Inflammatory macrophage (primary cell): ENCODE measurements around the gene SRCIN1.

Source experiments
- DNase-seq, 2 donors: peaks; one replicate each; pipeline ENCODE4 v3.0.0-alpha.2; 2020 to 2022

Gene SRCIN1

DNA sequence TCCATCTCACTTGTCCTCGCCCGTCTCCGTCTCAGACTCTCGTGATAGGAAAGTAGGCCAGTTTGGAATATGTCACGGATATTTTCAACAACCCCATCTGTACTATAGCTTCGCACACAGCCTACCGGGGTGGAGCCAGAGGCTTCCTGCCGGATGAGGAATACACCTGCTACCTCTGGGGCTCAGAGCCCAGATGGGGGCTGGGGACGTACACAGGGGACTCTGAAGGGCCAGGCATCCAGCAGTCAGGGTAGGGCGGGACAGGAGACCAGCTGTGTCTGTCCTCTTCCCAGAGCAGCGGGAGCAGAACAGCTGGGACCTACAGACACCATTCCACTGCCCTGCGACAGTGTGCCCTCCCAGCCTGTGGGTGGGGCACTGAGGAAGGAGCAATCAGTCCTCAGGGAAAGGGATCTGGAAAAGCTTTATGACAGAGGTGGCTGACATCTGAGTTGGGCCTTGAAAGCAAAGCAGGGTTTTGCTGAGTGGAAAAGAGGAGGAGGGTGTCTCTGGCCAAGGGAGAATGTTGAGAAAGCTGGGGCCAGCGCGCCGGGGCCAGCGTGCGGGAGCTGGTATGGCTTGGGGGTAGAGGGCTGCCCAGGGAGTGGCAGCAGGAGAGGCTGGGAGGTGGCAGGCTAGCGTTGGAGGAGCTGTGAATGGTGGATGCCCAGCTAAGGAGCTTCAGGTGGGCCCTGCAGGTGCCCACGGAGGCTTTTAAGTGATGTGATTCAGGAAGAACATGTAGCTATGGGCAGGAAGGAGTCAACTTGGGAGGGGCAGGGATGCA, 11.5 kb upstream of the SRCIN1 start:
- no peak for DNase-seq

DNA sequence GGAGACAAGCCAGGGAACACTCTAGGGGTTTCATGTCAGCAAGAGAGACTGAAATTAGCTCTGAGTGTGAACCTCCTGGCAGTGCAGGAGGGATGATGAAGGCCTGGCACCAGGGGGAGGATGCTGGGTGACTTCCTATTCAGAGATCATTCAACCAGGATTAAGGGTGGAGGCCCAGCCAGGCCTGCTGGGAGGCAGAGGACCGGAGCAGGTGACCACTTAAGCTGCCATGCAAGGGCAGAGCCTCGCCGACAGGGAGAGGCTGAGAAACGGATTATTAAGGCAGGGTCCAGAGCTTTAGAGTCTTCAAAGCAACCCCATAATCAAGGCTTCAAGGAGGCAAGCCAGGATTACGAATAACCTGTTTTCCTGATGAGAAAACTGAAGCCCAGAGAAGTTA, 10.6 kb upstream of the SRCIN1 start:
- no peak for DNase-seq

DNA sequence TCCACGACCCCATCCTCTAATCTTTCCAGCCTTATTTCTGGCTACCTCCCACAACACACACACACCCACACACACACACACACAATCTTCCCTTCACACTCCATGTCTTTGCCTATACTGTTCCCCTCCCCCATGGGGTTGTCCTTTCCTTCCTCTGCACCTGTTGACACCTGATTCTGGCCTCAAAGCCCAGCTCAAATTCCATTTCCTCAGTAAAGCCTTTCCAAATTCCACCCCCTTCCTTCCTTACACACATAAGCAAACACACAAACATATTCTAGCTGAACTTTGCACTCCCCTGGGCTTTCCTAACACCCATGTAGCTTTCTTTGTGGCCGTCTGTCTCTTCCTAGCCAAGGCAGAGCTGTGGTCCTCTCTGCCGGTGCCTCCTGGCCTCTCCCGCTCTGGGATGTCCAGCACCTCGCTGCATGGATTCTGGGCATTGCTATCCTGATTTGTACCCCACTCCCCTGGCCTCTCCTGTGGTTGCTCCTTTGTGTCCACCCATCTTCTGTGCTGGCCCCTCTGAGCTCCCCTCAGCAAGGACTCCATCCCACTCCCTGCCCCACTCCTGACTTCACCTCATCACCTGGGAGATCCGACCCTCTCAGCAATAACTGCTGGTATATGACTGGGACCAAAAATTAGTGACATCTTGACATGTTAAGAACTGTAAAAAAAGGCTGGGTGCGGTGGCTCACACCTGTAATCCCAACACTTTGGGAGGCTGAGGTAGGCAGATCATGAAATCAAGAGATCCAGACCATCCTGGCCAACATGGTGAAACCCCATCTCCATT, 8.4 kb upstream of the SRCIN1 start:
- no peak for DNase-seq

DNA sequence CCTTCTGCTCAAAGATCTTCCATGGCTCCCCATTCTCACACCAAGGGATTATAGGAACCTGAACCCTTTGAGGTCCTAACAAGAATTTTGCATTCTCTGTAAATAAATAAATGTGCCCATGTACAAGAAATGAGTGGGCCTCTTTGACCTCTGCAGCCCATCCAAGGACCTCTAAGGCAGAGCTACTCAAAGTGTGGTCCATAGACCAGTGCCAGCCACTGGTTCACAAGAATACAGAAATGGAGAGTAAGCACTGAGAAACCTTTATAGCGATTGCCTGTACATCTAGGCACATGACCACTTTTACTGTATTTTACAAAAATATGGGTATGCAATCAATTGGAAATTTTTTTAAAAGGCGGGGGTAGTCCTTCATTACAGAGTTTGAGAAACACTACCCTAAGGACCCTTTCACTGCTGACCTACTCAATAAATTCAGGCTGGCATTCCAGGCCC, 7.8 kb upstream of the SRCIN1 start:
- no peak for DNase-seq

DNA sequence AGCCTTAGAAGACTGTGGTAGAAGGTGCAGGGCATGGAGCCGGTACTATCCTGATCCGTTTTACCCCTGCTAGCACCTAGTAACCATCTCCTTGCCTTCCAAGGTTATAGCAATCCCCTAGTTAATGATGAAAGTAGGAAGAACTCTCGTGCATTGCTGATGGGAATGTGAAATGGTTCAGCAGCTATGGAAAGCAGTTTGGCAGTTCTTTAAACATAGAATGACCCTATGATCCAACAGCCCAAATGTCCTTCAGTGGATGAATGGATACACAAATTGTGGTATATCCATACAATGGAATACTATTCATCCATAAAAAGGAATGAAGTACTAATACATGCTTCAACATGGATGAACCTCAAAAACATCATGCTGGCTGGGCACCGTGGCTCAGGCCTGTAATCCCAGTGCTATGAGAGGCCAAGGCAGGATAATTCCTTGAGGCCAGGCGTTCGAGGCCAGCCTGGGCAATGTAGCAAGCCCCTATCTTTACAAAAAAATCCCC, 6.2 kb upstream of the SRCIN1 start:
- no peak for DNase-seq

DNA sequence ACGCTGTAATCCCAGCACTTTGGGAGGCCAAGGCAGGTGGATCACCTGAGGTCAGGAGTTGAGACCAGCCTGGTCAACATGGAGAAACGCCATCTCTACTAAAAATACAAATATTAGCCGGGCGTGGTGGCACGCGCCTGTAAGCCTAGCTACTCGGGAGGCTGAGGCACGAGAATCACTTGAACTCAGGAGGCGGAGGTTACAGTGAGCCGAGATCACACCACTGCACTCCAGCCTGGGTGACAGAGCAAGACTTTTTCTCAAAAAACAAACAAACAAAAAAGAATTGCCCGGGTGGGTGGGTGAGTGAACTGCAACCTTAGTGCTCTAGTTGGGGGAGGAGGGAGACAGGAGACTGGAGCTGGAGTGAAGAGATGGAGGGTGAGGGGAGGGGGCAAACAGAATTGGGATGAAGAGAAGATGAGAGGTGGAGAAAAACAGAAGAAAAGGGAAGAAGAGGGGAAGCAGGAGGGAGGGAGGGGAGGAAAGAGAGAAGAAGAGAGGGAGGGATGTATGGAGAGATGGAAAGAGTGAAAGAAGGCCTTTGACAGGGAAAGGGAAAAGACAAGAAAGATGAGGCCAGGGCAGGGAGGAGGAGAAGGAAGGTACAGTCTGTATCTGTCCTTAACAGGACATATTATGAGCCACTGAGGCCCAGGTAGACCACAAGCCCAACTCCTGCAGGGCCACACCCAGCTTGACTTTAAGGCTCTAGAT, 5.5 kb upstream of the SRCIN1 start:
- DNase-seq = no peak

DNA sequence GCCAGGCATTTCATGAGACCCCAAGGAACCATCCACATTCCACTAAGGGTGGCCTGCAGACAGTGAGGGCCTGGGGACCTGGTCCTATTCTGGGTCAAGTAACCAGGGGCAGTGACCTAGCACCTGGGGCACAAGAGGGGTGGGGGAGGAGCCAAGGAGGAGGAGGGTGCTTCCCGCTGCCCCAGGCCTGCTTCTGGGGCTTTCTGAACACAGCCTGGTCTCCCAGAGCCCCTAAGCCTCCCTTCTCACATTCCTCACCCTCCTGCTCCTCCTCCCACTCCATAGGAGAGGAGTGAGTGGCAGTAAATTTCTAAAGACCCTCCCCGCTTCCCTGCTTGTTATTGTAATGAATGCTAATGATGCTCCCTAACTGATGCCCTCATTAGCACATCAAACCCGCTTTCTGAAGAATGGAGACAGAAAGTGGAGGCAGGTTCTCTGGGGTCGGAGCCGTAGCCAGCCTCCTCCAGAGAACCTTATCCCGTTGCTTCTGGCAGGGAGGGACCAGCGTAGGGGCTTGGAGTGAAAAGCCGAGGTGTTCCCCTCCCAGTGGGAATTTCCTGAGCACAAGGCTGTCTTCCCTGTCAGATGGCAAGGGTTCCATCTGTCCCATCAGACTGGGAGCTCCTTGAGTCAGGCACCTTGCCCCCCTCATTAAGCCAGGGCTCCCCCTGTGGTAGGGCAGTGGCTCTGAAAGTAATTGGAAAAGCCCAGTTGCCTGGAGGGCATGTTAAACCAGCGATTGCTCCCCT, 3.7 kb upstream of the SRCIN1 start:
- DNase-seq = no peak

DNA sequence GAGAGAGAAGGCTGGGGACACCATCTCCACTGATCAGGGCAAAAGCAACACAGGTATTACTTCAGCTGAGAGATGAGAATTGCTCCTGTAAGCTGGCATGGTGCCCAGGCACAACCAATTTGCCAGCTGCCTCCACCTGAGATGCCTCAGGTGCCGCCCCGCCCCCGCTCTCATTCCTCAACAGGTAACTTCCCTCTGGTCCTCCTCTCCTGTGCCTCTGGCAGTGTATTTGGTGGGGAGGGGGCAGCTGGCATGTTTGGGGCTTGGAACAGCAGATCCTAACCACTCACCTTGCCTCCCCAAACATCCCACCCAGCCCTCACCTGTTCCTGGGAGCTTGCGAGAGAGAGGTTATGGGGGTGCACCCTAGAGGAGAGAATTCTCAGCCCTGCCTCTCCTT, 2.9 kb upstream of the SRCIN1 start:
- no peak for DNase-seq

DNA sequence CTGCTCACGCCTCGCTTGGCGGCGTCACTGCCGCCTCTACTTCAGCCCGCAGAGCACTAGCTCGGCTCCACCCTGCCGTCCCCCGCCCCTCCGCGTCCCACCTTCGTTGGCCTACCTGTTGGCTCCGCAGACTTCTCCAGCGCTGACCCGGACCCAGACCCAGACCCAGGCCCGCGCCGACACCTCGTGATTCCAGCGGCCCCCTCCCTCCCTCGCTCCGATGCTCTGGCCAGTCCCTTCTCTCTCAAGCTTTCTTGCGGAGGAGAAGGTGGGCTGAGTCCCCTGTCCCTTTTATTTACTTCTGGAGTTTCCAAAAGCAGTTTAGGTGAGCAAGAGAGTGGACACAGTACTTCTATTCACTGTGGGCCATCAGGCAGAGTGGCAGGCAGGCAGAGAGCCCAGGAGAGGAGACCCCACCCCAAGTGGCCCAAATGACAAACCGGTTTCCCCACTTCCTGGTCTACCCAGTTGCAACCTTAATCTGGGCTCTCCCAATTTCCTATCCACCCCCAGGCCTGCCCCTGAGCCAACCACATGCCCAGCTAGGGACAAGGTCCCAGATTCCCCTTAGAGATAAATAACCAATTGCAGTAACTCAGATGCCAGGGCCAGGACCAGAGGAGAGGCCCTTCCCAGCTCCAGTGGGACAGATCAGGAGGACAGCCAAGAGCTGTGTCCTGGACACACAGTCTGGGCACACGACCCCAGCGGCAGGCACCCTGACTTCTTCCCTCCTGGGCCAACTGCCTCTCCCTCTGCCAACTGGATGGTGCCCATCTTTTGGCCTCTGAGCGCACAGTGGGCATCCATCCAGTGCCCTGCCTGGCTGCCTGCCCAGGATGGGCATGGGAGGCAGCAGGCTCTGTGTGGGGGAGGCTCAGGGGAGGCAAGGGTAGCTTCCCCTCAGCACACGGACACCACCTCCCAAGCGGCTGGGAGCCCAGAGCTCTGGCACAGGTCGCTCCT, 1.2 kb upstream of the SRCIN1 start:
- DNase-seq = no peak

DNA sequence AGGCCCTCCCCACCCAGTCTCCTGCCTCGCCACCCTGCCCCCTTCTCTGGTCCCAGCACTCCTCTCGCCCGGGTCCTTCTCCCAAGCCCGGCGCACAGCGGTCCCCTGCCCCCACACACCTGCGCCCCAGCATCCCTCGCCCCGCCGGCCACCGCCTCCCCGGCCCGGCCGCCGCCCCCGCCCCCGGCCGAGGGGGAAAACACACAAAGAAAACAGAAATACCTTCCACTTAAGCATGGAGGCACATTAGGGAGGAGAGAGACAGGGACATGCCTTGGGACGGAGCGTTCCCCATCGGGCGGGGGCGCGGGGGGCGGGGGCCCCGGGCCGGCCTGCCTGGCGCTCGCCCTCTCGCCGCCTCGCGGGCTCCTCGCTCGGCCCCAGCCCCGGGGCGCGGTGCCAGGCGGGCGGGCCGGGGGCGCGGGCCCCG, 326 bp downstream of the SRCIN1 start:
- DNase-seq = no peak

DNA sequence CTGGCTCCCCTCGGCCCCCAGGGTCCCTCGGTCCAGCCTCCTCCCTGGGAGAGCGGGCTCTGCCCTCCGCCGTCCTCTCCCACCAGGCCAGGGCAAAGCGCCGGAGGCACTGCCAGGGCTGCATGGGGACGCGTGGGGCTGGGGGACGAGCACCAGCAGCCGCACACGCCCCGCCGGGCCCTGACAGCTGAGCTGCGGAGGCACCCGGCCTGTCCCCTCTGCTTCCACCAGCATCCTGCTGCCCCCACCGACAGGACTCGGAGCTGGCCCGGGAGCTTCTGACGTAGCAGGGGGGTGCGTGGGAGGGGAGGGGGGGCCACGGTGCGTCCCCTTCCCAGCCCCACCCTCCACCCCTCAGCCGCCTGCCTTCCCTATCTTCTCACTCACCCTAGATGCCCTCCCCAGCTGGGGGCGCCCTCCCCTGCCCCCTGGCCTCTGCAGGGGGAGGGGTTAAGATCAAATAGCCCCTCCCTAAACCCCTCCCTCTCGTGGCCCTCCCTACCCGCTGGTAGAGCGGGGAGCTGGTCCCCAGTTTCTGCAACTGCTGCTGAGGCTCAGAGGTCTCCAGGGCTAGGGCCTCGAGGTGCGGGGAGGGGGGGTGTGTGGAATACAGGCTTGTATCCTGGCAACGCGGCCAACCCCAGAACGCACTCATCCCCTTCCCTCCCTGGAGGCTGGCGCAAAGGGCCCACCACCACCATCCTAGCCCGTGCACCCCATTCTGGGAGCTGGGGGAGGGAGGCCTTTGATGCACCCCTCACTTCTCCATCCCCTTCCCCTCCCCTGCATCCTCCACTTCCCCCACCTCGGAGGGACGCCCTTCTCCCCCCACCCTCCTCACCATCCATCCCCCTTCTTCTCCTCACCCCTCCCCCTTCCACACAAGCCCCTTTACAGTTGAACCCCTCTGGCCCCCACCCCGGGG, 1.0 kb downstream of the SRCIN1 start:
- DNase-seq = no peak

DNA sequence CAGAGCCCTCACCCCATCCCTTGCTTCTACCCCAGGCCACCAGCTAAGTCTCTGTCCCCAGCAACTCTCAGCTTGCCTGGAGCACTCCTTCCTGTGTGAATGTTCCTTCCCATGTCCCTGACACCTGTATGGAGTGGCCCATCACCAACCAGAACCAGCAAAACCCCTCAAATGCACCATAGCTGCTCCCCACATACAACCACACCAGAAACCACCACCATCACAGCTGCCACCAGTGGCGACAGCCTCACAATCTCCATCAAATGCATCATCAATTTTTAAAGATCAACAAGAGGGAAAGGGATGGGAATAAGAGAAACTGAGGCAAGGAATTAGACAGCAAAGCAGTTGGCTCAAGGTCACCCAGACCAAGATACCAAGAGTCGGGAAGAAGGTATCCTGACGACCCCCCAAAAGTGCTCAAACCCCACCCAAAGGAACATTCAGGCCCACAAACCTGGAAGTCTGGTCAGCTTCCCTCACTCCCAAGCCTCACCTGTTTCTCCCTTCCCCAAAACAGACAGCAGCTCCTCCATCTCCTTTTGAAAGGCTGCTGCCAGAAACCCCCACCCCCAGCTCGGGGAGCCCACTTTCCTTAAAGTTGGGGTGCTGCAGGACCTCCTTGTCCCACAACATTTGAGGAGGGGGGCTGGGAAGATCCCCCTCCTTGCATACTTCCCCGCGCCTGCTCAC, 1.8 kb downstream of the SRCIN1 start:
- DNase-seq = no peak

DNA sequence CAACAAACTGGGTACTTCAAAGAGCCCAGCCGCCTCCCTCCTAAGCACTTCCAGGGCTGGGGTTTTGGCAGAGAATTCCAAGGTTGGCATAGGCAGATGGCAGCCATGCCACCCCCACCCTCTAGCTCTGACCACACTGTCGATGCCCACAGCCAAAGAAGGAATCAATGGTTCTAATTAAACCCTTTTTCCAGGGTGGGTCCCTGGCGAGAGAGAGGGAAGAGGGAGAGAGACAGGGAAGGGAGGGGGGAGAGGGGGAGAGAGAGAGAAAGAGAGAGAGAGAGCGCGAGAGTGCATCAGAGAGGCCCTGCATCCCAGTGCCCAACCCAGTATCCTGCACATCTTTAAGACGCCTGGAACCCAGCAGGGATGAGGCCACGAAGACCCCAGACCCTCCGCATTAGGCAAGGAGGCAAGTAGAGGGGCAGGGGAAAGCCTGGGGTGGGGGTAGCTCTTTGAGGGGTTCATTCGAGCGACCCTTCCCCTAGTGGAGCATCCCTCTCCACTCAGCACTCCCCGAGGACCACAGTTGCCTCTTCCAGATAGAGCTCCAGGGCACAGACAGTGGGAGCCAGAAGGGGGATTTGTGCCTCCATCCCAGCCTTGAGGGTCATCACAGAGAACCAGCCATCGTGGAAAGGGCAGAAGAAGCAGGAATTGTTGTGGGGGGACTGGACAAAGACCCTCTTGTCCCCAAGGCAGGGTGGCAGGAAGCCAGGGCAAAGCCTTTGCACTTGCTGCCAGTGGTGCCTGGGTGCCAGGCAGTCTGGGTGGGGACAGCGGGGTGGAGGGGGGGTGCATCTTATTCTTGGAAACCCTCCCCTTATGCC, 2.6 kb downstream of the SRCIN1 start:
- DNase-seq = no peak

DNA sequence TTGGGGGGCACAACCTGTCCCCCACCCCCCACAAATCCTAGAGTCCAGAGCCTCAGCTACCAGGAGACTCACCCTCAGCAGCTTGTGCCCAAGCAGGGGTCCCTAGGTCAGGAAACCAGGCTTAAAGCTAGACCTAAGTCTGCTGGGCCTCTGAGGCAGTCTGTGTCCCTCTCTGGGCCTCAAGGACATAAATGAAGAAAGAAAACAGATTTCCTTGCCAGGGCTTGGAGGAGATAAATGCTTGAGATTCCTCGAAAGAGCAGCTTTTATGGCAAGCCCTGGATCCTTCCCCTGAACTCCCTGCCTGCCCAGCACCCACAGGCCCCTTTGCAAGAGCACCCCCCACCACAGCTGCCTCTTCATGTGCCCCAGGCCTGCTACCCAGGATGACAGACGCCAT, 3.3 kb downstream of the SRCIN1 start:
- DNase-seq = no peak

DNA sequence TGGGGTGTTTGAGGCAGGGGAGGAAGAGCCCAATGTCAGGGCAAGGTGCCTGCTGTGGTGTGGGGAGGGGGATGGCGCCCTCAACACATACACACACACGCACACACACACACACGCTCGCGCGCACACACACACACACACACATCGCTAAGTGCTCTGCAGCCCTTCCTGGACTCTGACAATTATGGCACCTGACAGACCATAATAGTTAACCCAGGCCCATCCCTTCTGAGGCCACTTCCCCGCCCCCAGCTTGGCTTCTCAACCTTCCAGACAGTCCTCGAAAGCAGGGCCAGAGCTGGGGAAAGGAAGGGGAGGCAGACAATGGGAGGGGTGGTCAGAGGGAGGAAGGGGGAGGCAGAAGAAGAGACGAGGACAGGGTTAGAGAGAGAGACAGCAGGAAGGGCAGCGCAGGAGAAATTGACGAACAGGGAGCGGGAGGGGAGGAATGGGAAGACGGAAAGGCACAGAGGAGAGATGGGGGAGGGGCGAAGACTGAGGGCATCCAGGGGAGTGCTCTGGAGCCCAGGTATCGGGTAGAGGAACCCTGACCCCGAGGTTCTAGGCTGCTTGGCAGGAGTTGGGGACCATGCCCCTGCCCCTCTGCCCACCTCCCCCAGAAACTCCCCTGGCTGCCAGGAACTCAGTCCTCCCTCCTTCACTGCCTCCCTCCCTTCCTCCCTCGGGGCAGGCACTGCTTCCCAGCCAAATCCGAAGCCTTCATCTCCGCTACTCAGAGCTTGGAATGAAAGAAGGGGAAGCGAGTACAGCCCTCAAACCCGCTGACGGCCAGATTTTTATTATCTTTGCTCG, 4.0 kb downstream of the SRCIN1 start:
- no peak for DNase-seq

DNA sequence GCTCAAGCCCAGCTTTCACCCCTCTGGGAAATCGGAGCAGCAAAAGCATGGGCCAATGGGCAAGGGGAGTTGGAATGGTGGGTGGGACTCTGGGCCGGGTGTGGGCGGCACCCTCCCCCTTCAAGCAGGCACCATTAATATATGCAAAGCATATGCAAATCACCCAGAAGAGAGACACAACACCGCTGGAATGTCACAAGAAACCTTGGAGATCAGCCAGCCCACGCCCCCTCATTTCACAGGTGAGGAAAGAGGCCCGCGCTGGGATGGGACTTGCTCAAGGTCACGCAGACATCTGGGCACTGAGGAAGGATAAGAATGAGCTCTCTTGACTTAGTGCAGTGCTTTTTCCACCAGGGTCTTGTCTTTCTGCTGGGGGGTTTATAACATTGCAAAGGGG, 4.8 kb downstream of the SRCIN1 start:
- DNase-seq = no peak

DNA sequence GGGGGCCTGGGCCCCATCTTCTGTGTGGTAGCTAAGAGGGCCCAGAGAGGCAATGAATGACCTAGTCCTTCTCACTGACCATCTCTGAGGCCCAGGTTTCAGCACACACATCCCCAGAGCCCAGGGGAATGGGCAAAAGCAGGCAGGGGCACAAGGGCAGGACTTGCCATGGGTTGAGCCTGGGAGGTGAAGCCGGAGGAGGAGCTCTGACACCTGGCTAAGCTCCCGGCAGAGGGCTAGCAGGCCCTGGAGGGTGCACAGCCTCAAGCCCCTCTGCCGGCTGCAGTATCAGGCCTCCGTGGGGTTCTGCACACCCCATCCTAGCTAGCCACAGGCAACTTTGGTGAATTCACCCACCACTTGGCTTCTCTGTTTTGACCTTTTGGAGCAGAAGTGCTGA, 5.3 kb downstream of the SRCIN1 start:
- no peak for DNase-seq
